GM12872 (cell line): ENCODE measurements around the gene PPP4C.
A peak's percentile ranks its signal among the peaks of the same experiment; 100 is the strongest.

Source experiments
- TF ChIP-seq, protein P1 (sequence below): IDR thresholded peaks from 3 replicates; pipeline ENCODE4 v1.5.1; 2011; ENCODE audit warnings: low read depth, mild to moderate bottlenecking, low read length, moderate library complexity; ENCODE audit not compliant: insufficient read depth

The PPP4C gene

DNA sequence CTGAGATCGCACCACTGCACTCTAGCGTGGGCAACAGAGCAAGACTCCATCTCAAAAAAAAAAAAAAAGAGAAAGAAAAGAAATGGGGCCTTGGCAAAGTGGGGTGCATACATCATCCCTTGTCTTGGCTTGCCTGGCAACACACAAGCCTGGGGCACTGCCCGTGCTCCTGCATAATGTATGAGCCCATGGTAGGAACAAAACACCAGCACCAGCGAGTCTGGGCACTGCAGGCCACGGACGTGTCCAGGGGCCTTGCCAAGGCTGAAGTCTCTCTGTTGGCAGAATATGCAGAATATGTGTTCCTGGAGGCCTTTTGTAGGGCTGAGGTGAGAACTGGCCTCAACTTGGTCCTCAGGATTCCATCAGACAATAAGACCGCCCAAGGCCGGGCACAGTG is 25.9 kb upstream of the PPP4C start:
- TF ChIP-seq, protein P1, sequence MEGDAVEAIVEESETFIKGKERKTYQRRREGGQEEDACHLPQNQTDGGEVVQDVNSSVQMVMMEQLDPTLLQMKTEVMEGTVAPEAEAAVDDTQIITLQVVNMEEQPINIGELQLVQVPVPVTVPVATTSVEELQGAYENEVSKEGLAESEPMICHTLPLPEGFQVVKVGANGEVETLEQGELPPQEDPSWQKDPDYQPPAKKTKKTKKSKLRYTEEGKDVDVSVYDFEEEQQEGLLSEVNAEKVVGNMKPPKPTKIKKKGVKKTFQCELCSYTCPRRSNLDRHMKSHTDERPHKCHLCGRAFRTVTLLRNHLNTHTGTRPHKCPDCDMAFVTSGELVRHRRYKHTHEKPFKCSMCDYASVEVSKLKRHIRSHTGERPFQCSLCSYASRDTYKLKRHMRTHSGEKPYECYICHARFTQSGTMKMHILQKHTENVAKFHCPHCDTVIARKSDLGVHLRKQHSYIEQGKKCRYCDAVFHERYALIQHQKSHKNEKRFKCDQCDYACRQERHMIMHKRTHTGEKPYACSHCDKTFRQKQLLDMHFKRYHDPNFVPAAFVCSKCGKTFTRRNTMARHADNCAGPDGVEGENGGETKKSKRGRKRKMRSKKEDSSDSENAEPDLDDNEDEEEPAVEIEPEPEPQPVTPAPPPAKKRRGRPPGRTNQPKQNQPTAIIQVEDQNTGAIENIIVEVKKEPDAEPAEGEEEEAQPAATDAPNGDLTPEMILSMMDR = no peak

DNA sequence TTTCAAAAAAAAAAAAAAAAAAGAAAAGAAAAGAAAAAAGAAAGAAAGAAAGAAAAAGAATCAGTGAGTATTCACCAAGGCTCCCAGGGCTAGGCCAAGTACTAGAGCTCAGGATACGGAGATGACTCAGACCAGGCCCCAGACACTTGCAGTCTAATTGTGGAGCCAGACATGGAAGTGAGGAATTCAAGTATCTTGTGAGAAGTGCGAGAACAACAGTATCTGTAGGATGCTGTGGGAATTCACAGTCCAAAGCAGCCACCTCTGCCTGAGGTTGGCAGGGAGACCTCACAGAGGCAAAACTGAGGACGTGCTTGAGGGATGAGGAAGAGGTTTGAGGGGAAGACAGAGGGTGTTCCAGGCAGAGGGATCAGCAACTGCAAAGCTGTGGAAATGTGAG is 24.3 kb upstream of the PPP4C start:
- TF ChIP-seq, protein P1 = no peak

DNA sequence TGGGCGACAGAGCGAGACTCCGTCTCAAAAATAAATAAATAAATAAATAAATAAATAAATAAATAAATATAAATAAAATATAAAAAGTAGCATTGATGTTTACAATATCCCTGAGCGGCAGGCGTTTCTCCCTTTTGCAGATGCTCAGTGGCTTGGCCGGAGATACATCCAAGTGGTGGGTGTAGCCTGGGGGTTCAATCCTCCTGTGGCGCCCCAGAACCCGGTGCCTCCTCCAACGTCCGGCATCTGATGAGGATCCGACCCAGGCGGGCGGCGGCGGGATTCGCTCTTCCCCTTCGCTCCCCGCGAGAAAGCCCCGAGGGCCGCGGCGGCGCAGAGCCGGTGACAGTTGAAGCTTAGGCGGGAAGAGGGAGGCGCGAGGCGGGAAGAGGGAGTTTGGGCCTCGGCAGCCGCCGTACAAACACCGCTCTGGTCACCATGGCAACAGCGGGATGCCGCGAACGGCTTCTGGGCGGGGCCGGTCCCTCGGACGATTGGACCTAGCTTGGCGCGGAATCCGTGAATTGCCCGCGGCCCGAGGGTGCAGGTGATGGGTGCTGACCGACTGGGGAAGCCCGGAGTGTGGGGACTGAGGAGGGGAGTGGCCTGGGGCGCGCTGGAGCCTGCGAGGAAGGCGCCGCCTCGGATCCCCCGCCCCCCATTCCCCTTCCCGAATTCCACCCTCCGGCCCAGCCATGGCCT is 23.0 kb upstream of the PPP4C start:
- TF ChIP-seq, protein P1 = no peak

DNA sequence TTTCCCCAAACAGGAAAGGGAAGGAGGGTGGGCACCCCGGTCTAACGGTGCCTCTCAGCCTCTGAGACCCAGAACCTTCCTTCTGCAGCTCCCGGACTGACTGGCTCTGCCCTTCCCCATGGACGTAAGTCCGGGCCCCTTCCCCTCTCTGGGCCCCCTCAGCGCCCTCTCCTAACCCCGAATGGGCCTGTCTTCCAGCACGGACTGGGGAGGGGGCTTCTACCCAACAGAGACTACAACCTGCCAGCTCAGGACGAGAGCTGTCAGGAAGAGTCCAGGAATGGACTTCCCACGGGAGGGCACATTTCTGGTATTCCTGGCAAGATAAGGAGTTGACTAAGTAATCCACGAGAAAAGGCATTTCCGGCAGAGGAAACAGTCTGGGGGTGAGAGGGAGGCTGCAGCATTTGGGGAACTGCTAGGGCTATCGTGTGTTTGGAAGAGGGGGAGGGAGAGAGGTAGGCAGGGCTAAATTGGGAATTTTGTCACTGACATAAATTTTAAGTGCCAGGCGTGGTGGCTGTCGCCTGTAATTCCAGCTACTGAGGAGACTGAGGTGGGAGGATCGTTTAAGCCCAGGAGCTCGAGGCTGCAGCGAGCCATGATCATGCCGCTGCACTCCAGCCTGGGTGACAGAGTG is 22.3 kb upstream of the PPP4C start:
- TF ChIP-seq, protein P1 = no peak

DNA sequence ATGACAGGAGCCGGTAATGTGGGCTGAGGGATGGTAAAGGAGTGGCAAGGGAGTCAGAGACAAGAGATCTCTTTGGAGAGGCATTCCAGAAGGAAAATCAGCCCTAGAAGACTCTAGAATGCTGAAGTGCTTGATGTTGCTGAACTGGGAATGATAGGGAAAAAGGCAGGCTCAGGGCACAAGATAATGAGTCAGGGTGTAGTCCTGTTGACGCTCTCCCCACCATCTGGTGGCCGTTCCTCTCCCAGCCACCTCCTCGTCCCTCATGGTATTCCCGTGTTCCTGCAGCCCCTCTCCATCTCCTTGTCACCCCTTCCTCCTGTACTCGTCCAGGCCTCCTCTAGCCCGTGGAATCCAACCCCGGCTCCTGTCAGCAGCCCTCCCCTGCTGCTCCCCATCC is 21.3 kb upstream of the PPP4C start:
- TF ChIP-seq, protein P1 = no peak

DNA sequence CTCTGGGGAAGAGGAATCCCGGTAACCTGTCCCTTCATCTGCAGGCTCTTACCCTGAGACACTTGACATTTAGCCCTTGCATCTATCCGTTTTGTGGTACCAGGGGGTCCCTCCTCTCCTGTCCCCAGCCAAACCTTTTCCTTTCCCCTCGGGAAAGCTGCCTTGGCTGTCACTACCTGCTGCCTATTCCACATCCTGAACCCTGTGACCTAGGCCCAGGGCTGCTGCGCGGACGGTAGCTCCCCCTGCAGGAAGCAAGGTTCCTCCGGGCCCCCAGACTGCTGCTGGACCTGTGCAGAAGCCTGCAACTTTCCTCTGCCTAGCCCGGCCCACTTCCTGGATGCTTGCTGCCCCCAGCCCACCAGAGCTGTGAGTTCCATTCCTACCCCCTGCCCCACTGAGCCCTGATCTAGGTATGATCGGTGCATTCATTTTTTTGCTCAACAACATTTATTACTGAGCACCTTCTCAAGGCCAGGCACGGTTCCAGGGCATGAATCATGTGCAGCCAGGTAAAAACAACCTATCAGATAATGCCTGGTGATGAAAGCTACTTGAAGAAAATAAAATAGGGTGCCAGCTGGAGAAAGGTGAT is 20.7 kb upstream of the PPP4C start:
- TF ChIP-seq, protein P1 = peak; percentile 77

DNA sequence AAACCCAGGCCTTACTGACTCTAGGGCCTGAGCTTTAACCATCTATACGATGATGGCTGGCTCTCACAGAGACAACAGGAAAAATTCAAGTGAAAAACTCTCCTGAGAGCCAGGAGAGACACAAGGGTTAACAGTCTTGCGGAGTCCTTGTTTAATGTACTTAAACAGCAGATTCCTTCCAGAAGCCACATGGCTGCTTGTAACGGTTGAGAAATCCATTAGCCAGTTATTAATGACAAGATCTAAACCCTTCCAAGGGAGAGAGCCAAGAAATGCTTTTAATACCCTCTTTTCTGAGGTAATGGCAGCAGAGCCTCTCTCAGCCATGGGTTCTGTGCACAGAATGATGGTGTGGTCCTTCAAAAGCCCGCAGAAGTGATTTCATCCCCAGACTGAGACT is 15.4 kb upstream of the PPP4C start:
- TF ChIP-seq, protein P1 = no peak
